ENCODE results near the gene GABARAPL1. TPM values are rescaled to one million over a fixed set of nuclear protein-coding genes. Genes with fewer than 3 reads are reported as not detected.

Gene GABARAPL1
- total and polyA plus RNA-seq, 10 of the 15 experiments (the other 5 are each of a cell fraction or from before 2014, with no cell fraction given), result 0.42 to 3.7 (median 1.4) TPM

DNA sequence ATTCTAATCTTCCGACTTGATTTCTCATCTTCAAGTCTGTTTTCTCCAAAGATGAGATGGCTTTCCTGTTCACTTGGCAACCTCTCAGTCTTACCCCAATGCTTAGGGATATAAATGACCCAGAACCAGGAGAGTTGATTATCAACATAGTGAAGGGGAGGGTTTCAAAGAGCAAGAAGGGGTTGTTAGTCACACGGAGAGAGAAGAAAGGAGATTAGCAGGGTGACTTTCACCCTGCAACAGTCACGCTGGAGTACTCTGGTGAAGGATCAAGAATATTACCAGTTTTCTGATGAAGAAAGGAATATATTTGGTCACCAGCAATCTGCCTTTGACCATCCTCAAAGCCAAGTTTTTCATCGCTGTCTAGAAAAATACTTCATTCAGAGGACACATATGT is 33.9 kb upstream of the GABARAPL1 start, which contains the start of gene TMEM52B:
Gene TMEM52B, plus strand, starts transcription at position 212 of the 400 bp plus-strand sequence. CDS start 543 bp downstream, outside the sequence.
- H2AFZ ChIP-seq (ENCODE audit: control insufficient read depth, low read depth, low read length), result no peak within 1 kb of the TSS
- no TSS peak for BruUV-seq (replicated peaks)
- ATAC-seq (no peak), DNase-seq (ENCODE audit: low read depth, low spot score) (no peak), FAIRE-seq (no peak)
- H3K4me3 ChIP-seq, result no peak within 1 kb of the TSS
- H3K36me3 ChIP-seq (ENCODE audit: control insufficient read depth in 2 of 2, insufficient read depth in 2 of 2, low read length in 1 of 2), result no peaks in the 10 kb centered on the region
- TF ChIP-seq, protein P1, sequence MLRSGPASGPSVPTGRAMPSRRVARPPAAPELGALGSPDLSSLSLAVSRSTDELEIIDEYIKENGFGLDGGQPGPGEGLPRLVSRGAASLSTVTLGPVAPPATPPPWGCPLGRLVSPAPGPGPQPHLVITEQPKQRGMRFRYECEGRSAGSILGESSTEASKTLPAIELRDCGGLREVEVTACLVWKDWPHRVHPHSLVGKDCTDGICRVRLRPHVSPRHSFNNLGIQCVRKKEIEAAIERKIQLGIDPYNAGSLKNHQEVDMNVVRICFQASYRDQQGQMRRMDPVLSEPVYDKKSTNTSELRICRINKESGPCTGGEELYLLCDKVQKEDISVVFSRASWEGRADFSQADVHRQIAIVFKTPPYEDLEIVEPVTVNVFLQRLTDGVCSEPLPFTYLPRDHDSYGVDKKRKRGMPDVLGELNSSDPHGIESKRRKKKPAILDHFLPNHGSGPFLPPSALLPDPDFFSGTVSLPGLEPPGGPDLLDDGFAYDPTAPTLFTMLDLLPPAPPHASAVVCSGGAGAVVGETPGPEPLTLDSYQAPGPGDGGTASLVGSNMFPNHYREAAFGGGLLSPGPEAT (IDR thresholded peaks at IDR 0.05; ENCODE audit: low read depth), result no peak
- TF ChIP-seq SP1 (IDR thresholded peaks at IDR 0.05; ENCODE audit: low read depth, low read length), result no peak
- TF ChIP-seq ZBED1 (IDR thresholded peaks at IDR 0.05; ENCODE audit: borderline replicate concordance), result no peak
- TF ChIP-seq, protein P2, sequence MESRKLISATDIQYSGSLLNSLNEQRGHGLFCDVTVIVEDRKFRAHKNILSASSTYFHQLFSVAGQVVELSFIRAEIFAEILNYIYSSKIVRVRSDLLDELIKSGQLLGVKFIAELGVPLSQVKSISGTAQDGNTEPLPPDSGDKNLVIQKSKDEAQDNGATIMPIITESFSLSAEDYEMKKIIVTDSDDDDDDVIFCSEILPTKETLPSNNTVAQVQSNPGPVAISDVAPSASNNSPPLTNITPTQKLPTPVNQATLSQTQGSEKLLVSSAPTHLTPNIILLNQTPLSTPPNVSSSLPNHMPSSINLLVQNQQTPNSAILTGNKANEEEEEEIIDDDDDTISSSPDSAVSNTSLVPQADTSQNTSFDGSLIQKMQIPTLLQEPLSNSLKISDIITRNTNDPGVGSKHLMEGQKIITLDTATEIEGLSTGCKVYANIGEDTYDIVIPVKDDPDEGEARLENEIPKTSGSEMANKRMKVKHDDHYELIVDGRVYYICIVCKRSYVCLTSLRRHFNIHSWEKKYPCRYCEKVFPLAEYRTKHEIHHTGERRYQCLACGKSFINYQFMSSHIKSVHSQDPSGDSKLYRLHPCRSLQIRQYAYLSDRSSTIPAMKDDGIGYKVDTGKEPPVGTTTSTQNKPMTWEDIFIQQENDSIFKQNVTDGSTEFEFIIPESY (IDR thresholded peaks at IDR 0.05), result no peak
- no peak for TF ChIP-seq JUND (IDR thresholded peaks at IDR 0.05; ENCODE audit: low read depth, low read length)
- TF ChIP-seq, protein P3, sequence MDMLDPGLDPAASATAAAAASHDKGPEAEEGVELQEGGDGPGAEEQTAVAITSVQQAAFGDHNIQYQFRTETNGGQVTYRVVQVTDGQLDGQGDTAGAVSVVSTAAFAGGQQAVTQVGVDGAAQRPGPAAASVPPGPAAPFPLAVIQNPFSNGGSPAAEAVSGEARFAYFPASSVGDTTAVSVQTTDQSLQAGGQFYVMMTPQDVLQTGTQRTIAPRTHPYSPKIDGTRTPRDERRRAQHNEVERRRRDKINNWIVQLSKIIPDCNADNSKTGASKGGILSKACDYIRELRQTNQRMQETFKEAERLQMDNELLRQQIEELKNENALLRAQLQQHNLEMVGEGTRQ (IDR thresholded peaks at IDR 0.05; ENCODE audit: borderline replicate concordance, low read depth, low read length), result no peak
- TF ChIP-seq TBL1XR1 (IDR thresholded peaks at IDR 0.05; ENCODE audit: low read depth, low read length), result no peak
- TF ChIP-seq EGR1 (IDR thresholded peaks at IDR 0.05; ENCODE audit: borderline replicate concordance in 1 of 2, low read depth in 2 of 2, low read length in 2 of 2), result no peak
- TF ChIP-seq STAT1 (conservative IDR thresholded peaks at IDR 0.05), result no peak
- TF ChIP-seq CEBPB (IDR thresholded peaks at IDR 0.05; ENCODE audit: borderline replicate concordance in 1 of 2, low read depth in 2 of 2, low read length in 2 of 2), result no peak
- no peak for TF ChIP-seq RFX5 (IDR thresholded peaks at IDR 0.05; ENCODE audit: low read depth, low read length)
- TF ChIP-seq NRF1 (conservative IDR thresholded peaks at IDR 0.05; ENCODE audit: low read depth, low read length), result no peak
- no peak for TF ChIP-seq HCFC1 (IDR thresholded peaks at IDR 0.05; ENCODE audit: low read length)
- TF ChIP-seq, protein P4, sequence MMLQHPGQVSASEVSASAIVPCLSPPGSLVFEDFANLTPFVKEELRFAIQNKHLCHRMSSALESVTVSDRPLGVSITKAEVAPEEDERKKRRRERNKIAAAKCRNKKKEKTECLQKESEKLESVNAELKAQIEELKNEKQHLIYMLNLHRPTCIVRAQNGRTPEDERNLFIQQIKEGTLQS (IDR thresholded peaks at IDR 0.05; ENCODE audit: borderline replicate concordance, extremely low read depth, low read depth, low read length), result no peak
- TF ChIP-seq CREB1 (IDR thresholded peaks at IDR 0.05; ENCODE audit: low read depth), result no peak
- TF ChIP-seq IKZF1 (conservative IDR thresholded peaks at IDR 0.05), result no peak
- TF ChIP-seq NFIC (IDR thresholded peaks at IDR 0.05; ENCODE audit: low read depth, low read length), result no peak
- TF ChIP-seq SIX5 (IDR thresholded peaks at IDR 0.05; ENCODE audit: low read depth, low read length, severe bottlenecking), result no peak
- TF ChIP-seq, protein P5, sequence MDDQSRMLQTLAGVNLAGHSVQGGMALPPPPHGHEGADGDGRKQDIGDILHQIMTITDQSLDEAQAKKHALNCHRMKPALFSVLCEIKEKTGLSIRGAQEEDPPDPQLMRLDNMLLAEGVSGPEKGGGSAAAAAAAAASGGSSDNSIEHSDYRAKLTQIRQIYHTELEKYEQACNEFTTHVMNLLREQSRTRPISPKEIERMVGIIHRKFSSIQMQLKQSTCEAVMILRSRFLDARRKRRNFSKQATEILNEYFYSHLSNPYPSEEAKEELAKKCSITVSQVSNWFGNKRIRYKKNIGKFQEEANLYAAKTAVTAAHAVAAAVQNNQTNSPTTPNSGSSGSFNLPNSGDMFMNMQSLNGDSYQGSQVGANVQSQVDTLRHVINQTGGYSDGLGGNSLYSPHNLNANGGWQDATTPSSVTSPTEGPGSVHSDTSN (IDR thresholded peaks at IDR 0.05; ENCODE audit: insufficient replicate concordance, low read depth, low read length), result no peak
- no peak for TF ChIP-seq CBX3 (IDR thresholded peaks at IDR 0.05; ENCODE audit: borderline replicate concordance, low read depth)
- intact Hi-C loops (cut with micrococcal nuclease; ENCODE audit: unreplicated experiment) (no loop called here), in situ Hi-C loops (cut with MboI) (no loop called here)
- no peak within 1 kb of the TSS for H3K4me2 ChIP-seq (ENCODE audit: control insufficient read depth, insufficient read depth)
- 62% methylated on average over 4 of the region's 4 CpGs for WGBS (ENCODE audit: insufficient coverage, insufficient replicate concordance, low lambda C conversion rate, missing lambda C conversion rate)
- ChIA-PET CTCF (no interaction called here), RAD21 (ENCODE audit: unreplicated experiment) (no interaction called here), POLR2A (no interaction called here), SMC1A (ENCODE audit: uncharacterized antibody, unreplicated experiment) (no interaction called here)
- no peak within 1 kb of the TSS for H3K27ac ChIP-seq (ENCODE audit: control insufficient read depth, insufficient read depth)
- no peaks in the 10 kb centered on the region for H3K4me1 ChIP-seq (ENCODE audit: control insufficient read depth, insufficient read depth, low read length)
- H4K20me1 ChIP-seq (ENCODE audit: control insufficient read depth, insufficient read depth), result no peaks in the 10 kb centered on the region
- no peaks in the 10 kb centered on the region for H3K9me3 ChIP-seq (replicated peaks; ENCODE audit: control insufficient read depth, insufficient read depth, low read length)
- no peaks in the 10 kb centered on the region for H3K79me2 ChIP-seq (ENCODE audit: control insufficient read depth, insufficient read depth, low read length)
- H3K27me3 ChIP-seq (replicated peaks in 1 of 2; ENCODE audit: control insufficient read depth in 2 of 2, insufficient read depth in 2 of 2, low read length in 1 of 2), result peaks cover 0 to 4% of the 10 kb centered on the region in 2 experiments; a peak in 2 of 4 replicates
- no peak within 1 kb of the TSS for H3K9ac ChIP-seq (ENCODE audit: control insufficient read depth, insufficient read depth, low read length)

Data from GM12878 (cell line).